ENCODE results near the gene DAZAP1.

The DAZAP1 gene

GRCh38 chr19:1423436-1424191 is 16.2 kb downstream of the DAZAP1 start:
- ChIA-PET POLR2A (ENCODE audit: low non-redundant PET) (interaction anchor here (0.5 kb wide), 1 partner anchor 12 kb away, joined by 4 read pairs; no protein-coding TSS in a partner anchor), CTCF (no interaction called here)
- peak overlapping the region; percentile 72 for H3K27ac ChIP-seq
- TF ChIP-seq CTCF (conservative IDR thresholded peaks at IDR 0.05; ENCODE audit: low read depth): no peak
- DNase-seq (ENCODE audit: low spot score): no peak

GRCh38 chr19:1424192-1424955 is 17.0 kb downstream of the DAZAP1 start:
- TF ChIP-seq CTCF (conservative IDR thresholded peaks at IDR 0.05; ENCODE audit: low read depth): no peak
- POLR2A ChIA-PET (ENCODE audit: low non-redundant PET): no interaction called here
- no peak for DNase-seq (ENCODE audit: low spot score)
- CTCF ChIA-PET: no interaction called here
- peak overlapping the region; percentile 72 for H3K27ac ChIP-seq

- POLR2A ChIA-PET (ENCODE audit: low non-redundant PET): interaction anchor here (0.5 kb wide), 1 partner anchor 80 kb away, joined by 5 read pairs; no protein-coding TSS in a partner anchor
- no peak for DNase-seq (ENCODE audit: low spot score)
- no peak for TF ChIP-seq CTCF (conservative IDR thresholded peaks at IDR 0.05; ENCODE audit: low read depth)
- CTCF ChIA-PET: interaction anchor here (0.5 kb wide), 1 partner anchor 126 kb away, joined by 3 read pairs; no protein-coding TSS in a partner anchor
- peak overlapping the region; percentile 72 for H3K27ac ChIP-seq
These were observed 17.9 kb downstream of the DAZAP1 start for GRCh38 chr19:1425102-1425837.

GRCh38 chr19:1425902-1426301 is 18.5 kb downstream of the DAZAP1 start:
- peak overlapping the region; percentile 72 for H3K27ac ChIP-seq
- no peak for DNase-seq (ENCODE audit: low spot score)
- no peak for TF ChIP-seq CTCF (conservative IDR thresholded peaks at IDR 0.05; ENCODE audit: low read depth)
- ChIA-PET CTCF (interaction anchor here (0.5 kb wide), 1 partner anchor 126 kb away, joined by 3 read pairs; no protein-coding TSS in a partner anchor), POLR2A (ENCODE audit: low non-redundant PET) (no interaction called here)

GRCh38 chr19:1426736-1427135 is 19.4 kb downstream of the DAZAP1 start:
- peak overlapping the region; percentile 72 for H3K27ac ChIP-seq
- no peak for TF ChIP-seq CTCF (conservative IDR thresholded peaks at IDR 0.05; ENCODE audit: low read depth)
- no peak for DNase-seq (ENCODE audit: low spot score)
- ChIA-PET POLR2A (ENCODE audit: low non-redundant PET) (no interaction called here), CTCF (no interaction called here)

All from RWPE1 (cell line).